ENCODE data around the gene RAB35. TPM values are rescaled to one million over a fixed set of nuclear protein-coding genes. Genes with fewer than 3 reads are reported as not detected.

RAB35 gene
- polyA plus RNA-seq, 1 of the 3 experiments (the other 2 are of a cell fraction) = 41.8 TPM

- Histone ChIP-seq H3K27me3 (ENCODE audit: insufficient read depth) (no peaks in the 10 kb centered on the region), H3K9me2 (no peaks in the 10 kb centered on the region), H3K36me3 (replicated peaks in 1 of 2; ENCODE audit: control insufficient read depth in 1 of 2, insufficient read depth in 2 of 2, low read length in 1 of 2) (peaks cover 0 to 2% of the 10 kb centered on the region in 2 experiments), H3K9ac (peak overlapping the region; percentile 83; the same call in 1 of the 2 replicates), H3K4me3 (ENCODE audit: low read depth in 2 of 2, low read length in 1 of 2) (peak overlapping the region; percentile 71 to 83), H3K4me2 (peak overlapping the region; percentile 85), H3K9me3 (no peaks in the 10 kb centered on the region), H3K27ac (ENCODE audit: low read depth in 2 of 2, low read length in 1 of 2) (peak overlapping the region in 1 of 2 experiments; percentile 60; a peak in 3 of 4 replicates), H2AFZ (ENCODE audit: low read depth) (no peak overlapping the region), H3K79me2 (ENCODE audit: insufficient read depth) (peaks cover 53% of the 10 kb centered on the region), H3F3A (replicated peaks; ENCODE audit: insufficient read depth) (peaks cover 22% of the 10 kb centered on the region), H4K20me1 (ENCODE audit: insufficient read depth) (peaks cover 26% of the 10 kb centered on the region), H3K4me1 (ENCODE audit: control insufficient read depth in 1 of 2, insufficient read depth in 2 of 2, low read depth in 1 of 2, low read length in 1 of 2) (peaks cover 18 to 25% of the 10 kb centered on the region in 2 experiments)
- TF ChIP-seq CHD2 (IDR thresholded peaks at IDR 0.05; ENCODE audit: low read length, partially characterized antibody) = no peak
- TF ChIP-seq FOXM1 (IDR thresholded peaks at IDR 0.05; ENCODE audit: low read depth) = no peak
- TF ChIP-seq MEF2A (IDR thresholded peaks at IDR 0.05; ENCODE audit: borderline replicate concordance, low read depth) = no peak
- TF ChIP-seq RAD21 (IDR thresholded peaks at IDR 0.05; ENCODE audit: low read length) = no peak
- TF ChIP-seq IRF3 (IDR thresholded peaks at IDR 0.05; ENCODE audit: low read depth, low read length) = no peak
- no peak for TF ChIP-seq MAX (IDR thresholded peaks at IDR 0.05; ENCODE audit: low read depth)
- TF ChIP-seq GATA2 (CRISPR knock-in tag; IDR thresholded peaks at IDR 0.05) = no peak
- TF ChIP-seq USF2 (IDR thresholded peaks at IDR 0.05; ENCODE audit: borderline replicate concordance, low read depth, low read length) = no peak
- no peak for TF ChIP-seq CTCF (IDR thresholded peaks at IDR 0.05)
- TF ChIP-seq REST (IDR thresholded peaks at IDR 0.05; ENCODE audit: low read depth, low read length) = no peak
- no peak for TF ChIP-seq GABPA (IDR thresholded peaks at IDR 0.05; ENCODE audit: low read depth)
- TF ChIP-seq YY1 (IDR thresholded peaks at IDR 0.05; ENCODE audit: low read depth) = no peak
- no peak for TF ChIP-seq TEAD4 (IDR thresholded peaks at IDR 0.05; ENCODE audit: borderline replicate concordance, insufficient read depth)
- CTCF ChIA-PET = interaction anchor here (1.0 to 1.9 kb wide), 3 partner anchors 9 to 45 kb away, joined by 3 to 7 read pairs (median 3); no protein-coding TSS in a partner anchor
- POLR2A ChIA-PET = interaction anchor here (0.7 to 3.3 kb wide), 3 partner anchors 83 to 1493 kb away, joined by 8 to 23 read pairs (median 16); partner anchors contain the start of genes RNU4-1, RNU4-2 and RPLP0
- WGBS (ENCODE audit: low lambda C conversion rate) = 62% methylated on average over 11 of the region's 11 CpGs
- no peak for DNase-seq
These were observed 1.9 kb upstream of the RAB35 start for GRCh38 chr12:120118321-120119061.

Measured in SK-N-SH (cell line).